ENCODE data around the gene TSPEAR. TPM values are rescaled to one million over a fixed set of nuclear protein-coding genes. Genes with fewer than 3 reads are reported as not detected.

TSPEAR gene
- total and polyA plus RNA-seq, 2 of the 13 experiments (the other 11 are each of a cell fraction or from before 2014, with no cell fraction given): 0.07 to 0.32 TPM

DNA sequence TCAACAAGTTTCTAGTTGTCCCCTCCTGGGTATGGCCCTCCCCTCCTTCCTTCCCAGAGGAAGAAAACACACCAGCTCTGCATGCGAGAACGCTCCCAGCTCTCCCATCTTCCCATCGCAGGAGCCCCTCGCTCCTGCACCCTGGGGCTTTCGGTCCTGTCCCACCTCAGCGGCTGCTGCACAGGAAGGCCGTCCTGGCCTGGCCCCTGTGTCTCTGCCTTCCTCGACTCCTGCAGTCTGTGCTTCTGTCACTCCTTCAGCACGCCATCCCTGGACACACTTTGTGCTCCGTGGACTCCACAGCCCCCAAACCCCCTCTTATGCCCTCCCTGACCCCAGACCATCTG is 194.6 kb downstream of the TSPEAR start:
- TF ChIP-seq ERF (CRISPR knock-in tag; IDR thresholded peaks at IDR 0.05) (0 out of 2 replicates have a peak, but pooled peaks have one; percentile 11), HDAC1 (CRISPR knock-in tag; IDR thresholded peaks at IDR 0.05) (0 out of 2 replicates have a peak, but pooled peaks have one; percentile 24), ZNF44 (CRISPR knock-in tag; IDR thresholded peaks at IDR 0.05) (no peak), ZBTB42 (CRISPR knock-in tag; IDR thresholded peaks at IDR 0.05) (no peak), SSRP1 (CRISPR knock-in tag; IDR thresholded peaks at IDR 0.05) (0 out of 2 replicates have a peak, but pooled peaks have one; percentile 52)
- TF ChIP-seq, protein P1, sequence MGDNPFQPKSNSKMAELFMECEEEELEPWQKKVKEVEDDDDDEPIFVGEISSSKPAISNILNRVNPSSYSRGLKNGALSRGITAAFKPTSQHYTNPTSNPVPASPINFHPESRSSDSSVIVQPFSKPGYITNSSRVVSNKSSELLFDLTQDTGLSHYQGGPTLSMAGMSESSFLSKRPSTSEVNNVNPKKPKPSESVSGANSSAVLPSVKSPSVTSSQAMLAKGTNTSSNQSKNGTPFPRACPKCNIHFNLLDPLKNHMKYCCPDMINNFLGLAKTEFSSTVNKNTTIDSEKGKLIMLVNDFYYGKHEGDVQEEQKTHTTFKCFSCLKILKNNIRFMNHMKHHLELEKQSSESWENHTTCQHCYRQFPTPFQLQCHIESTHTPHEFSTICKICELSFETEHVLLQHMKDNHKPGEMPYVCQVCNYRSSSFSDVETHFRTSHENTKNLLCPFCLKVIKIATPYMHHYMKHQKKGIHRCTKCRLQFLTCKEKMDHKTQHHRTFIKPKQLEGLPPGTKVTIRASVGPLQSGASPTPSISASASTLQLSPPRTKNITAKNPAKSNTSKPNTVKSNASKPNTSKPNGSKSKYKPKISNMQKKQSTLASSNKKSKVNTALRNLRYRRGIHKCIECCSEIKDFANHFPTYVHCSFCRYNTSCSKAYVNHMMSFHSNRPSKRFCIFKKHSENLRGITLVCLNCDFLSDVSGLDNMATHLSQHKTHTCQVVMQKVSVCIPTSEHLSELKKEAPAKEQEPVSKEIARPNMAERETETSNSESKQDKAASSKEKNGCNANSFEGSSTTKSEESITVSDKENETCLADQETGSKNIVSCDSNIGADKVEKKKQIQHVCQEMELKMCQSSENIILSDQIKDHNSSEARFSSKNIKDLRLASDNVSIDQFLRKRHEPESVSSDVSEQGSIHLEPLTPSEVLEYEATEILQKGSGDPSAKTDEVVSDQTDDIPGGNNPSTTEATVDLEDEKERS (CRISPR knock-in tag; IDR thresholded peaks at IDR 0.05): 0 out of 2 replicates have a peak, but pooled peaks have one; percentile 31
- TF ChIP-seq, protein P2, sequence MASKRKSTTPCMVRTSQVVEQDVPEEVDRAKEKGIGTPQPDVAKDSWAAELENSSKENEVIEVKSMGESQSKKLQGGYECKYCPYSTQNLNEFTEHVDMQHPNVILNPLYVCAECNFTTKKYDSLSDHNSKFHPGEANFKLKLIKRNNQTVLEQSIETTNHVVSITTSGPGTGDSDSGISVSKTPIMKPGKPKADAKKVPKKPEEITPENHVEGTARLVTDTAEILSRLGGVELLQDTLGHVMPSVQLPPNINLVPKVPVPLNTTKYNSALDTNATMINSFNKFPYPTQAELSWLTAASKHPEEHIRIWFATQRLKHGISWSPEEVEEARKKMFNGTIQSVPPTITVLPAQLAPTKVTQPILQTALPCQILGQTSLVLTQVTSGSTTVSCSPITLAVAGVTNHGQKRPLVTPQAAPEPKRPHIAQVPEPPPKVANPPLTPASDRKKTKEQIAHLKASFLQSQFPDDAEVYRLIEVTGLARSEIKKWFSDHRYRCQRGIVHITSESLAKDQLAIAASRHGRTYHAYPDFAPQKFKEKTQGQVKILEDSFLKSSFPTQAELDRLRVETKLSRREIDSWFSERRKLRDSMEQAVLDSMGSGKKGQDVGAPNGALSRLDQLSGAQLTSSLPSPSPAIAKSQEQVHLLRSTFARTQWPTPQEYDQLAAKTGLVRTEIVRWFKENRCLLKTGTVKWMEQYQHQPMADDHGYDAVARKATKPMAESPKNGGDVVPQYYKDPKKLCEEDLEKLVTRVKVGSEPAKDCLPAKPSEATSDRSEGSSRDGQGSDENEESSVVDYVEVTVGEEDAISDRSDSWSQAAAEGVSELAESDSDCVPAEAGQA (IDR thresholded peaks at IDR 0.05; ENCODE audit: low read depth): no peak
- TF ChIP-seq, protein P2 (CRISPR knock-in tag; IDR thresholded peaks at IDR 0.05; ENCODE audit: borderline replicate concordance): no peak
- no peak overlapping the region for H3K4me3 ChIP-seq (replicated peaks in 1 of 3; ENCODE audit: insufficient read depth in 1 of 3, low read depth in 2 of 3, low read length in 3 of 3)
- FAIRE-seq: no peak

More for the DNA sequence above, 194.6 kb downstream of the TSPEAR start:
- Histone ChIP-seq H3K9ac (ENCODE audit: insufficient read depth, low read depth, low read length) (no peak overlapping the region), H4K20me1 (ENCODE audit: insufficient read depth, low read length) (no peaks in the 10 kb centered on the region), H2AFZ (ENCODE audit: low read length) (no peak overlapping the region), H3K9me3 (ENCODE audit: low read length) (no peaks in the 10 kb centered on the region), H3K4me2 (ENCODE audit: low read depth, low read length) (peak overlapping the region; percentile 38), H3K36me3 (replicated peaks in 1 of 2; ENCODE audit: control insufficient read depth in 1 of 2, insufficient read depth in 2 of 2, low read length in 2 of 2) (no peaks in the 10 kb centered on the region), H3K27ac (ENCODE audit: extremely low read length, insufficient read depth, low read length) (no peak overlapping the region), H3K79me2 (ENCODE audit: insufficient read depth, low read length) (no peaks in the 10 kb centered on the region), H3K4me1 (ENCODE audit: insufficient read depth, low read length) (peaks cover 43% of the 10 kb centered on the region), H3K27me3 (ENCODE audit: control insufficient read depth in 1 of 2, insufficient read depth in 2 of 2, low read length in 2 of 2) (no peaks in the 10 kb centered on the region)
- ChIA-PET POLR2A (interaction anchor here (0.8 to 3.8 kb wide), 7 partner anchors 11 to 357 kb away, joined by 3 to 49 read pairs (median 4); partner anchors contain the start of gene PTTG1IP), CTCF (ENCODE audit: low intra/inter-chr PET ratio, low total read pairs) (no interaction called here)
- DNase-seq (ENCODE audit: low spot score): no peak
- in situ Hi-C loops (cut with HindIII; ENCODE audit: extremely low pct_ligation_motif_present, low pct_unique_long_range_greater_than_20kb) (no loop called here), intact Hi-C loops (cut with micrococcal nuclease; ENCODE audit: unreplicated experiment) (no loop called here)
- BruUV-seq (replicated peaks): no TSS peak
- 87% methylated on average over 10 of the region's 10 CpGs for WGBS (ENCODE audit: low lambda C conversion rate)
- no peak; the same call in 2 of the 3 replicates for ATAC-seq
